SU-DHL-6 (cell line): ENCODE measurements around the gene TNFRSF19.

Experiments
- EZH2phosphoT487 ChIP-seq: fragments of 200-600 bp; sonication (generic), shearing (Covaris generic); conservative IDR thresholded peaks from 2 replicates; pipeline ENCODE4 v1.6.1; 2018; ENCODE audit warnings: mild to moderate bottlenecking, antibody characterized with exemption, low read length, moderate library complexity, mixed read lengths
- TF ChIP-seq, protein P1 (sequence below): fragments of 200-600 bp; sonication (generic); IDR thresholded peaks from one replicate; pipeline ENCODE4 v1.5.1; 2017; ENCODE audit warnings: antibody characterized with exemption, mild to moderate bottlenecking, low read length, moderate library complexity; ENCODE audit not compliant: insufficient read depth, poor library complexity, severe bottlenecking

- TF ChIP-seq, protein P1, sequence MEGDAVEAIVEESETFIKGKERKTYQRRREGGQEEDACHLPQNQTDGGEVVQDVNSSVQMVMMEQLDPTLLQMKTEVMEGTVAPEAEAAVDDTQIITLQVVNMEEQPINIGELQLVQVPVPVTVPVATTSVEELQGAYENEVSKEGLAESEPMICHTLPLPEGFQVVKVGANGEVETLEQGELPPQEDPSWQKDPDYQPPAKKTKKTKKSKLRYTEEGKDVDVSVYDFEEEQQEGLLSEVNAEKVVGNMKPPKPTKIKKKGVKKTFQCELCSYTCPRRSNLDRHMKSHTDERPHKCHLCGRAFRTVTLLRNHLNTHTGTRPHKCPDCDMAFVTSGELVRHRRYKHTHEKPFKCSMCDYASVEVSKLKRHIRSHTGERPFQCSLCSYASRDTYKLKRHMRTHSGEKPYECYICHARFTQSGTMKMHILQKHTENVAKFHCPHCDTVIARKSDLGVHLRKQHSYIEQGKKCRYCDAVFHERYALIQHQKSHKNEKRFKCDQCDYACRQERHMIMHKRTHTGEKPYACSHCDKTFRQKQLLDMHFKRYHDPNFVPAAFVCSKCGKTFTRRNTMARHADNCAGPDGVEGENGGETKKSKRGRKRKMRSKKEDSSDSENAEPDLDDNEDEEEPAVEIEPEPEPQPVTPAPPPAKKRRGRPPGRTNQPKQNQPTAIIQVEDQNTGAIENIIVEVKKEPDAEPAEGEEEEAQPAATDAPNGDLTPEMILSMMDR: no peak
- TF ChIP-seq EZH2phosphoT487: no peak
Measured at GRCh38 chr13:23617551-23618024, 47.4 kb downstream of the TNFRSF19 start.
